GM18526 (cell line): ENCODE measurements around the gene HIP1.

ENCODE experiments used
- POLR2A ChIP-seq: IDR thresholded peaks from 3 replicates; pipeline ENCODE4 v1.6.1; 2011; ENCODE audit not compliant: insufficient read length; ENCODE audit errors: extremely low read depth

The HIP1 gene

DNA sequence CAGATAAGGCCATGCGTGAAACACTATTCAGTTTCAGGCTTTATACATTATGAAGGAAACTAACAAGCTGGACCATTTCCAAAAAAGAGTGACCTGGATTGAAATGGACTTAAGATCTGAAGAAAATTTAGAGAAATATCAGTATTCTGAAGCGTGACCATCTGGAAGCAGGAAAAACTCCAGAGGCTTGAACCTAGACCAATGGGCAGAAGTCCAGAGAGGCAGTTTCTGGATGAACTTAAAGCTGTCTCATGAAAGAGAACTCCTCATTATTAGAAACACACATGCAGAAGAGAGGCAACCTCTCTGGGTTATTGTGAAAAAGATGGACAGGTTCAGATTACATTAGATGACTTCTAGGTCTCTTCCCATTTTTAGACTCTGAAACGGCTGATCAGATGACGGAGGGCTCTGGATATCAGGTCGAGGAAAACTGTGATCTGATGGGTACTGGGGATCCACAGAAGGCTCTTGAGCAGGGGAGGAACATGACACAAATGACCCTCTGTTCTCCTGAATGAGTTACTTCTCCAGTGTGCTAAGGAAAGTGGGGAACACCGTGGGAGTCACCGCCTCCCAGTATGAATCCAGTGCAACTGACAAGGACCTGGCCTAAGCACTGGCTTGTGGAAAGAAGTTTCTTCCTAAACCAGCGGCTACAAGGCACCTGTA, 130.2 kb downstream of the HIP1 start:
- no peak for TF ChIP-seq POLR2A

DNA sequence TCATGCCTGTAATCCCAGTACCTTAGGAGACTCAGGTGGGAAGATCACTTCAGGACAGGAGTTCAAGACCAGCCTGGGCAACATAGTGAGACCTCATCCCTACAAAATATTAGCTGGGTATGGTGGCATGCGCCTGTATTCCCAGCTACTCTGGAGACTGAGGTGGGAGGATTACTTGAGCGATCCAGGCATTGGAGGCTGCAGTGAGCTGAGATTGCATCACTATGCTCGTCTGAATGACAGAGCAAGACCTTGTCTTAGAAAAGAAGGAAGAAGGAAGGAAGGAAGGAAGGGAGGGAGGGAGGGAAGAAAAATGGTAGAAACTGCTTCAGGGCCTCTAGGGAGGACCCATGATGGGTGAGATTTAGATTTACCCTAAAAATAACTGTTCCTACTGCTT, 134.3 kb downstream of the HIP1 start:
- TF ChIP-seq POLR2A, result no peak

GRCh38 chr7:75601539-75601938, 137.2 kb downstream of the HIP1 start:
- TF ChIP-seq POLR2A, result no peak

DNA sequence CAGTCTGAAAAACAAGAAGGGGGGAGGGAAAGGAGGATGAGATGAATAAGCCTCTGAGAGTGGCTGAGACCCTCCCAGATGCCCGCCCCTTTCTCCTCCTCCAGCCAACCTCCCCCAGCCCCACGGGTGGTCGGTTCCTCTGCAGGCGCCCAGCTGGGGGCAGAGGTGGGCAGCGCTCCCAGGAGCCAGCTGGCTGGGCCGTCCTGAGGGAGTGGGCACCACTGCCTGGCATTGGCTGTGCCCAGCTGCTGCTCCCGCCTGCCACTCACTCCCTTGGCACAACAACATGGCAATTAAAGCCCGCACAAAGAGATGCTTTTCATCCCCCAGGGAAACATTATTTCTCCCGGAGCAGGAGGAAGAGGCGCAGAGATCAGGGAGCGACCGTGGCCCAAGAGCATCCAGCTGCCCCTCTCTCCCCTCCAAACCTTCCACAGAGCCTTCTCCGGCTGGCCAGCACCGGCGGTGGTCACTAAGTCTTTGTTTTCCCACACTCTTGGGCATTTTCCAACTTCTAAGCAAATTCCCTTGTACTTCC, 139.4 kb downstream of the HIP1 start:
- TF ChIP-seq POLR2A, result no peak

DNA sequence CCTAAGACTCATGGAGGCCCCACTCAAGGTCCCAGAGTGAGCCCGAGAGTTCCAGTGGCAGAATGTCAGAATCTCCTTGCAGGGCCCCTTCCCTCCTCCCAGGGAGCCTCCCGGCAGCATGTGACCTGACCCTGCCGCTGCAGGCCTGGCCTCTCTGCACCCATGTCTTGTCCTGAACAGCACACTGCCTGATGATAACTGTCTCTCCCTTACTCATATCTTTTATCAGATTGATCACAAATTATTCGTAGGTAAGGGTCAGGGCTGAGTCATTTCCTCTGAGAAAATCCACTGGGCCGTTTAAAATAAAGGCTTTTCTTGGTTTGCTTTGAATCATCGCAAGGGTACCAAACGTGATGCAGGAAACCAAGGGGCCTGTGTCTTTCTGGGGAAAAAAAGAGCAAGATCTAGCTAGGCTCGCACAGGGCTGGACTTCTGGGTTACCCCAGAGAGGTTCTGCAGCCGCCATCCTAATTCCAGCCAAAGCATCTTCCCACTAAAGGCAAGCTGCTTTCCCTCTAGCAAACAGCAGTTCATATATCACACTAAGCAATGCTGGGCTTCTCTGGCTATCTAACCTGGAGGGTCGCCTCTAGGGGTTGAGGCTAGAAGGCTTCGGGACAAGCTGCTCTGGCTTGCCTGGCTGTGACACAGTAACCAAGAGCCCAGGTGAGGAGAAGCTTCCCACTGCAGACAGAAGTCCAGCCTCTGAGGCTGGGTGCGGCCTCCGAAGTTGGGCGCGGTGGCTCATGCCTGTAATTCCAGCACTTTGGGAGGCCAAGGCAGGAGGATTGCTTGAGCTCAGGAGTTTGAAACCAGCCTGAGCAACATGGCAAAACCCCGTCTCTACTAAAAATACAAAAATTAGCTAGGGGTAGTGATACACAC, 141.8 kb downstream of the HIP1 start:
- TF ChIP-seq POLR2A, result no peak

DNA sequence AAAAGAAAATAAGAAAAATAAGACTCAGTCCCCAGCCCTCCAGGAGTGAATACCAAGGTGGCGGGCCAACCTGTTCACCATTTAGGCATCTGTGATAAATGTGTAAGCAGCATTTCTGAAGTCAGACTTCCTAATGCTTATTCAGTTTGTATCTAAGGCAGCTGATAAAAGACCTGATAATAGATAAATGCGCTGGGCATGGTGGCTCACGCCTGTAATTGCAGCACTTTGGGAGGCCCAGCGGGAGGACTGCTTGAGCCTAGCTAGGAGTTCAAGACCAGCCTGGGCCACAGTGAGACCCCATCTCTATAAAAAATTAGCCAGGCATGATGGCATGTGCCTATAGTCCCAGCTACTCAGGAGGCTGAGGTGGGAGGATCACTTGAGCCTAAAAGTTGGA, 143.0 kb downstream of the HIP1 start:
- no peak for TF ChIP-seq POLR2A

GRCh38 chr7:75591467-75592255, 147.1 kb downstream of the HIP1 start:
- TF ChIP-seq POLR2A, result no peak

GRCh38 chr7:75590373-75591005, 148.3 kb downstream of the HIP1 start:
- no peak for TF ChIP-seq POLR2A

- no peak for TF ChIP-seq POLR2A
These were observed 154.4 kb downstream of the HIP1 start for GRCh38 chr7:75584354-75584753.

DNA sequence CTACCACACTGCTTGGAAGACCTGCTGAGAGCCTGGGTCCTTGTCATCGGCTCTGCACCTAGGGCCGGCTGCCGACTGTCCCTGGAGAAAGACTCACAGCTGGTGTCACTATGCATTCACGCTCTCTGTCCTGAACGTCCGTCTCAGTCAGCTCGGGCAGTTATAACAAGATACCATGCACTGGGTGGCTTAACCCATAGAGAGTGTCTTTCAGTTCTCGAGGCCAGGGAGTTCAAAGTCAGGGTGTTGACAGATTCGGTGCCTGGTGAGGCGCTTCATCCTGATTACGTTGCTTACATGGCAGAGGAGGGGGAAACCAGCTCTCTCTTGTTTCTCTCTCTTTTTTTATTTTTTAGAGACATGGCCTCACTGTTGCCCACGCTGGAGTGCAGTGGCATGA, 155.5 kb downstream of the HIP1 start:
- no peak for TF ChIP-seq POLR2A

GRCh38 chr7:75579899-75580298, 158.8 kb downstream of the HIP1 start:
- no peak for TF ChIP-seq POLR2A

- no peak for TF ChIP-seq POLR2A
These were observed 160.7 kb downstream of the HIP1 start for GRCh38 chr7:75578081-75578480.

- TF ChIP-seq POLR2A, result no peak
These were observed 163.1 kb downstream of the HIP1 start for GRCh38 chr7:75575488-75576121.

- no peak for TF ChIP-seq POLR2A
These were observed 165.2 kb downstream of the HIP1 start for GRCh38 chr7:75573477-75574019.
